NCI-H1930 (cell line): ENCODE data around the gene TGM2.

ENCODE experiments used
- DNase-seq, 2 experiments: peaks; one replicate each; lab custom pipeline; 2025; lab: John Stamatoyannopoulos, UW

The TGM2 gene

GRCh38 chr20:38092915-38093314, 72.2 kb downstream of the TGM2 start:
- no peak for DNase-seq

GRCh38 chr20:38092260-38092857, 72.7 kb downstream of the TGM2 start:
- peak in 1 of 2 experiments; percentile 37 for DNase-seq

- DNase-seq: no peak
Observed at GRCh38 chr20:38091441-38092216, 73.4 kb downstream of the TGM2 start.

- DNase-seq: no peak
Observed at GRCh38 chr20:38090061-38090460, 75.0 kb downstream of the TGM2 start.

GRCh38 chr20:38089500-38089899, 75.6 kb downstream of the TGM2 start:
- no peak for DNase-seq

- no peak for DNase-seq
Observed at GRCh38 chr20:38085026-38085425, 80.0 kb downstream of the TGM2 start.

- DNase-seq: no peak
Observed at GRCh38 chr20:38084425-38084951, 80.6 kb downstream of the TGM2 start.

- DNase-seq: no peak
Observed at GRCh38 chr20:38083338-38084048, 81.6 kb downstream of the TGM2 start.

- no peak for DNase-seq
Observed at GRCh38 chr20:38082894-38083293, 82.2 kb downstream of the TGM2 start.

GRCh38 chr20:38081575-38081974, 83.5 kb downstream of the TGM2 start:
- DNase-seq: no peak

GRCh38 chr20:38079353-38079752, 85.7 kb downstream of the TGM2 start:
- no peak for DNase-seq

GRCh38 chr20:38078084-38078483, 87.0 kb downstream of the TGM2 start:
- no peak for DNase-seq
